ENCODE measurements around the gene OR3A3. TPM values are rescaled to one million over a fixed set of nuclear protein-coding genes. Genes with fewer than 3 reads are reported as not detected.

Gene OR3A3
- polyA plus RNA-seq, 4 donors, result not detected

Other genes starting within 250 kb of the OR3A3 start
- gene OR1A2, start 213.9 kb upstream of the OR3A3 start, polyA plus RNA-seq, result not detected
- gene OR1A1, start 203.7 kb upstream of the OR3A3 start, polyA plus RNA-seq, result not detected
- not detected for gene OR3A1, start 113.0 kb upstream of the OR3A3 start, polyA plus RNA-seq
- under 1 TPM in 1 of 4 donors, not detected in 3; 0.16 TPM for gene OR3A2, start 25.1 kb upstream of the OR3A3 start, polyA plus RNA-seq
- gene OR1E1, start 13.0 kb upstream of the OR3A3 start, polyA plus RNA-seq, result not detected
- gene OR1E2, start 22.5 kb downstream of the OR3A3 start, polyA plus RNA-seq, result not detected
- gene SPATA22, start 60.4 kb downstream of the OR3A3 start, polyA plus RNA-seq, result under 1 TPM in 1 of 4 donors, not detected in 3; 0.12 TPM
- 1 to 10 TPM; 1.9 to 8.1 (median 3.8) TPM for gene ASPA, start 64.6 kb downstream of the OR3A3 start, polyA plus RNA-seq
- gene TRPV3, start 146.4 kb downstream of the OR3A3 start, polyA plus RNA-seq, result 10 to 100 TPM in 1 of 4 donors, 1 to 10 TPM in 3; 1.1 to 20.1 (median 7.4) TPM
- gene TRPV1, start 198.0 kb downstream of the OR3A3 start, polyA plus RNA-seq, result 10 to 100 TPM in 3 of 4 donors, 1 to 10 TPM in 1; 4.4 to 20.8 (median 13.0) TPM
- 10 to 100 TPM; 12.7 to 21.9 (median 18.1) TPM for gene SHPK, start 224.9 kb downstream of the OR3A3 start, polyA plus RNA-seq
- 10 to 100 TPM in 1 of 4 donors, 1 to 10 TPM in 3; 5.4 to 19.7 (median 7.0) TPM for gene CTNS, start 225.4 kb downstream of the OR3A3 start, polyA plus RNA-seq

Measured in small intestine (tissue), 4 donors.